Fibroblast of the conjunctiva (primary cell): ENCODE data around the gene GSE1.

Source experiments
- DNase-seq: peaks from one replicate; pipeline ENCODE4 v3.0.0-alpha.2; 2010; ENCODE audit warnings: low read depth

GSE1 gene

GRCh38 chr16:85607321-85607765 lies 5.8 kb upstream of the GSE1 start:
- no peak for DNase-seq

GRCh38 chr16:85607796-85608514 lies 5.2 kb upstream of the GSE1 start:
- no peak for DNase-seq

GRCh38 chr16:85608515-85608885 lies 4.6 kb upstream of the GSE1 start:
- no peak for DNase-seq

GRCh38 chr16:85608887-85609286 lies 4.2 kb upstream of the GSE1 start:
- no peak for DNase-seq

GRCh38 chr16:85609539-85609938 lies 3.6 kb upstream of the GSE1 start:
- no peak for DNase-seq

- DNase-seq: no peak
Measured at GRCh38 chr16:85610059-85610445, 3.1 kb upstream of the GSE1 start.

GRCh38 chr16:85610446-85611193 lies 2.5 kb upstream of the GSE1 start:
- DNase-seq: no peak

GRCh38 chr16:85611194-85611443 lies 2.0 kb upstream of the GSE1 start:
- DNase-seq: no peak

- DNase-seq: no peak
Measured at GRCh38 chr16:85611444-85612190, 1.5 kb upstream of the GSE1 start.

GRCh38 chr16:85612191-85612800 lies 826 bp upstream of the GSE1 start:
- no peak for DNase-seq

GRCh38 chr16:85613604-85614337 lies 649 bp downstream of the GSE1 start:
- DNase-seq: no peak

GRCh38 chr16:85614338-85615013 lies 1.4 kb downstream of the GSE1 start:
- no peak for DNase-seq

GRCh38 chr16:85615014-85615851 lies 2.1 kb downstream of the GSE1 start:
- no peak for DNase-seq

- no peak for DNase-seq
Measured at GRCh38 chr16:85615852-85616606, 2.9 kb downstream of the GSE1 start.

- no peak for DNase-seq
Measured at GRCh38 chr16:85616607-85617321, 3.6 kb downstream of the GSE1 start.

- DNase-seq: no peak
Measured at GRCh38 chr16:85617948-85618347, 4.8 kb downstream of the GSE1 start.

GRCh38 chr16:85618521-85618920 lies 5.4 kb downstream of the GSE1 start:
- no peak for DNase-seq

- DNase-seq: no peak
Measured at GRCh38 chr16:85619101-85619891, 6.2 kb downstream of the GSE1 start.
